A549 (cell line): ENCODE results near the gene PRICKLE4. TPM values are rescaled to one million over a fixed set of nuclear protein-coding genes. Genes with fewer than 3 reads are reported as not detected.
"Not testable (repeated sequence)": the region's sequence is repeated elsewhere in the genome, so short reads cannot be mapped to it uniquely, and the experiment has no call there.

Source experiments
- ATAC-seq, 2 experiments: fragments of 200-7000 bp in 1 of 2; fragments of >200 bp in 1 of 2; cut with Nextera tagmentation in 1 of 2; cut with Tn5 transposase in 1 of 2; 3 replicates each; pipeline versions ENCODE4 v1.8.0 to v1.9.1; 2018 to 2020; ENCODE audit warnings: mild to moderate bottlenecking in 1 of 2, moderate library complexity in 1 of 2
- CTCF ChIA-PET: fragments of 300-600 bp; sonication (Branson Sonifier 250); formaldehyde crosslinking; extraction: SDS; loops from one replicate; lab custom pipeline; 2021; ENCODE audit warnings: antibody characterized with exemption, inconsistent platforms; lab: Yijun Ruan, JAX
- POLR2A ChIA-PET: fragments of 350-600 bp; formaldehyde crosslinking; extraction: SDS; loops from one replicate; lab custom pipeline; 2021; ENCODE audit warnings: antibody characterized with exemption, inconsistent platforms; lab: Yijun Ruan, JAX
- DNase-seq, 2 experiments: peaks; one replicate each; pipeline versions ENCODE4 v3.0.0 to v3.0.0-alpha.2; 2011 to 2016; ENCODE audit warnings: low read depth in 1 of 2, low spot score in 1 of 2
- FAIRE-seq: peaks from 2 replicates; lab custom pipeline; 2011; peaks lifted over from hg19 to GRCh38; lab: Jason Lieb, UNC
- H3K27ac ChIP-seq, 2 experiments: fragments of >200 bp; sonication (Bioruptor Twin); formaldehyde crosslinking; 3 replicates each; pipeline ENCODE4 v1.5.1; 2016 to 2017
- H3K4me1 ChIP-seq: fragments of >200 bp; sonication (Bioruptor Twin); formaldehyde crosslinking; 3 replicates; pipeline ENCODE4 v1.6.1; 2016
- H3K4me2 ChIP-seq: fragments of >200 bp; sonication (Bioruptor Twin); formaldehyde crosslinking; 3 replicates; pipeline ENCODE4 v1.6.1; 2016
- H3K4me3 ChIP-seq: fragments of >200 bp; sonication (Bioruptor Twin); formaldehyde crosslinking; 3 replicates; pipeline ENCODE4 v1.5.1; 2016
- H3K9me3 ChIP-seq: fragments of >200 bp; sonication (Bioruptor Twin); formaldehyde crosslinking; 3 replicates; pipeline ENCODE4 v1.6.1; 2016
- JUN ChIP-seq, 2 experiments: fragments of >200 bp; sonication (Bioruptor Twin); formaldehyde crosslinking; IDR thresholded peaks; 2 replicates in 1 of 2; 3 replicates in 1 of 2; pipeline ENCODE4 v1.6.1; 2016 to 2017
- MAFK ChIP-seq: fragments of 450-650 bp; IDR thresholded peaks from 2 replicates; pipeline ENCODE4 v1.6.1; 2014; ENCODE audit not compliant: partially characterized antibody
- RAD21 ChIP-seq, 2 experiments: fragments of >200 bp in 1 of 2; sonication (Bioruptor Twin) in 1 of 2; formaldehyde crosslinking in 1 of 2; IDR thresholded peaks in 1 of 2; conservative IDR thresholded peaks in 1 of 2; 2 replicates in 1 of 2; 3 replicates in 1 of 2; pipeline ENCODE4 v1.6.1; 2012 to 2018; ENCODE audit warnings: inconsistent platforms in 1 of 2
- SMC3 ChIP-seq: fragments of >200 bp; sonication (Bioruptor Twin); formaldehyde crosslinking; IDR thresholded peaks from 3 replicates; pipeline ENCODE4 v1.6.1; 2018; ENCODE audit warnings: inconsistent platforms
- TP53 ChIP-seq: fragments of 250-450 bp; sonication (Bioruptor Pico); IDR thresholded peaks from 2 replicates; pipeline ENCODE4 v1.5.0; 2021; ENCODE audit warnings: mild to moderate bottlenecking, moderate library complexity
- WGBS: methylation state at CpG from one replicate; pipeline ENCODE4 v1.1.6; 2017; ENCODE audit errors: missing lambda C conversion rate; 5-methylcytosine and 5-hydroxymethylcytosine counted together
- polyA plus RNA-seq, 4 experiments: library from polyadenylated mRNA; depleted of rRNA in 3 of 4; stranded (reverse); fragments of >200 nt; fragmentation: RNase III in 1 of 4; extraction: RNeasy Plus Mini Kit Qiagen cat#74134 plus additional on column Dnase treatment in 1 of 4; gene quantifications; 2 replicates in 3 of 4; 3 replicates in 1 of 4; pipeline ENCODE4 v1.2.3, GENCODE V29; 2011 to 2017
- TF ChIP-seq, protein P1 (sequence below): fragments of >200 bp; sonication (Bioruptor Twin); formaldehyde crosslinking; IDR thresholded peaks from 3 replicates; pipeline ENCODE4 v1.5.1; 2016
- TF ChIP-seq, protein P2 (sequence below): fragments of >200 bp; sonication (Bioruptor Twin); formaldehyde crosslinking; IDR thresholded peaks from 3 replicates; pipeline ENCODE4 v1.6.1; 2016

Gene PRICKLE4
- polyA plus RNA-seq, 2 of the 4 experiments (the other 2 are of a cell fraction): 0.34 to 1.5 TPM

DNA sequence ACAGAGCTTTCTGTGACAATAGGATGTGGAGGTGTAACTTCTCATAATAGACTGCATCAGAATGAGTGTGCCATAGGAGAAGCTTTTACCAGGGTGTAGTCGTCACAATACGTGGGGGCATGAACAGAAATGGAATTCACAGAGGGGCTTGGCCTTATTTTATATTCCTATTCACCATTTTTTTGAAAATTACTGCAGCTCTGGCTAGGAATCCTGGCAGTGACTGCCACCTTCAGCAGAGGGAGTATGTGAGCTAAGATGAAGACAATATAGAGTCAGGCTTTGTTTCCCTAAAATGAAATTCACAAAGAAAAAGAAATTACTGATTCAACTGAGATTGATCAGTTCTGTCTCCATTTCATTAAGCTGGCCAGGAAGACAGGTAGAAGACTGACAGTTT, 20.8 kb downstream of the PRICKLE4 start:
- Histone ChIP-seq H3K4me1 (0 out of 3 replicates have a peak, but pooled peaks cover 3% of the 10 kb centered on the region), H3K27ac (no peak overlapping the region), H3K4me3 (no peak overlapping the region), H3K9me3 (no peaks in the 10 kb centered on the region)
- DNase-seq (peak in 1 of 2 experiments; percentile 31), ATAC-seq (peak; percentile 73 to 77; a peak in 4 of 6 replicates), FAIRE-seq (no peak)
- ChIA-PET CTCF (interaction anchor here (0.6 to 4.0 kb wide), 29 partner anchors 10 to 389 kb away, joined by 3 to 70 read pairs (median 5); partner anchors contain the start of genes BYSL, MED20 and TOMM6), POLR2A (interaction anchor here (0.8 to 1.2 kb wide), 2 partner anchors 10 to 120 kb away, joined by 3 read pairs; partner anchors contain the start of genes BYSL and MED20)
- TF ChIP-seq SMC3 (peak; percentile 66), RAD21 (conservative IDR thresholded peaks at IDR 0.05 in 1 of 2, IDR thresholded peaks at IDR 0.05 in 1 of 2) (peak; percentile 64 to 69), JUN (IDR thresholded peaks at IDR 0.05) (no peak)
- TF ChIP-seq, protein P1, sequence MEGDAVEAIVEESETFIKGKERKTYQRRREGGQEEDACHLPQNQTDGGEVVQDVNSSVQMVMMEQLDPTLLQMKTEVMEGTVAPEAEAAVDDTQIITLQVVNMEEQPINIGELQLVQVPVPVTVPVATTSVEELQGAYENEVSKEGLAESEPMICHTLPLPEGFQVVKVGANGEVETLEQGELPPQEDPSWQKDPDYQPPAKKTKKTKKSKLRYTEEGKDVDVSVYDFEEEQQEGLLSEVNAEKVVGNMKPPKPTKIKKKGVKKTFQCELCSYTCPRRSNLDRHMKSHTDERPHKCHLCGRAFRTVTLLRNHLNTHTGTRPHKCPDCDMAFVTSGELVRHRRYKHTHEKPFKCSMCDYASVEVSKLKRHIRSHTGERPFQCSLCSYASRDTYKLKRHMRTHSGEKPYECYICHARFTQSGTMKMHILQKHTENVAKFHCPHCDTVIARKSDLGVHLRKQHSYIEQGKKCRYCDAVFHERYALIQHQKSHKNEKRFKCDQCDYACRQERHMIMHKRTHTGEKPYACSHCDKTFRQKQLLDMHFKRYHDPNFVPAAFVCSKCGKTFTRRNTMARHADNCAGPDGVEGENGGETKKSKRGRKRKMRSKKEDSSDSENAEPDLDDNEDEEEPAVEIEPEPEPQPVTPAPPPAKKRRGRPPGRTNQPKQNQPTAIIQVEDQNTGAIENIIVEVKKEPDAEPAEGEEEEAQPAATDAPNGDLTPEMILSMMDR: peak; percentile 50
- TF ChIP-seq, all 56 proteins: peak for 3
- H3K4me2 ChIP-seq: no peak overlapping the region
- 11% methylated on average over 2 of the region's 2 CpGs for WGBS

DNA sequence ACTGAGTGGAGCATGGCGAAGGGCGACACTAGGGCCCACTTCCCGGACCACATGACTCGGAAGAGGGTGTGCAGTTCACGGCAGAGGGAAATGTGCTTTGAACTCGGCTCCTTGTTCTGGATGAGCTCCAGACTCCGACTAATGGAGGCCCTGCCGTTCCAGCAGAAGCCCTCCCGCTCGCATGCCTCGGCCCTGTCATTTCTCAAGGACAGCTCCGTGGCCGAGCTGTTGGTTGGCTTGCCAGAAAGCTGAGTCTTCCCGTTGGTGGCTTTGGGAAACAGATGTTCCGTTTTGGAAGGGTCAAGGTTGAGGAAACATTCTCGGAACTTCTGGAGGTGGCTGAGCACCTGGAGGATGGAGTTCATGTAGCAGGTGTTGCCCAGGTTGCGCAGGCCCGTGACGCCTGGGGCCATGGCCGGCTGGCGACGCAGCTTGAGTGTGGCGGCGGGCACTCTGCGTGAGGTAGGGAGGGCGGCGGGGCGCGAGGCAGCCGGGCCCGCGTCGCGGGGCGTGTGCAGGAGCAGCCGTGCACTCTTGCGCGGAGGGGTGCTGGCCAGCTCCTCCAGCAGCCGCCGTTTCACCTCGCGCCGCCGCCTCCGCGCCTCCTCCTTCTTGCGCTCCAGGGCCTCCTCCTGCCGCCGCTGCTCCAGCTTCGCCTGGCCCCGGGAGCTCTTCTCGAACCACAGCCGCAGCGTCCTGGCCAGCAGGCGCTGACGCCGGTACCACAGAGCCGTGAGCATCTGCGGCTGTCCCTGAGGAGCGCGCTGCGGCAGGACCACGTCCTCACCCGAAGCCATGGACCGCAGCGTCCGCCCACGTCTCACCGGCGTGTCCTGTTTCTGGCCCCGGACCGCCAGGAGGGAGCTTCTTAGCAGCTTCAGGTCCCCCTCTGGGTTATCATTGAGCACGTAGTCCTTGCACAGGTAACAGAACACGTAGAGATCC, 25.5 kb downstream of the PRICKLE4 start:
- no peak overlapping the region for H3K4me2 ChIP-seq
- FAIRE-seq: no peak
- H3K27ac ChIP-seq: no peak overlapping the region
- ATAC-seq: no peak
- no peak for DNase-seq
- no peak overlapping the region for H3K4me3 ChIP-seq
- H3K4me1 ChIP-seq: 0 out of 3 replicates have a peak, but pooled peaks cover 3% of the 10 kb centered on the region
- POLR2A ChIA-PET: no interaction called here
- no peaks in the 10 kb centered on the region for H3K9me3 ChIP-seq
- 95% methylated on average over 66 of the region's 74 CpGs for WGBS
- TF ChIP-seq TP53 (CRISPR knock-in tag): no peak
- CTCF ChIA-PET: interaction anchor here (0.8 to 3.4 kb wide), 4 partner anchors 9 to 238 kb away, joined by 3 to 16 read pairs (median 6); no protein-coding TSS in a partner anchor

DNA sequence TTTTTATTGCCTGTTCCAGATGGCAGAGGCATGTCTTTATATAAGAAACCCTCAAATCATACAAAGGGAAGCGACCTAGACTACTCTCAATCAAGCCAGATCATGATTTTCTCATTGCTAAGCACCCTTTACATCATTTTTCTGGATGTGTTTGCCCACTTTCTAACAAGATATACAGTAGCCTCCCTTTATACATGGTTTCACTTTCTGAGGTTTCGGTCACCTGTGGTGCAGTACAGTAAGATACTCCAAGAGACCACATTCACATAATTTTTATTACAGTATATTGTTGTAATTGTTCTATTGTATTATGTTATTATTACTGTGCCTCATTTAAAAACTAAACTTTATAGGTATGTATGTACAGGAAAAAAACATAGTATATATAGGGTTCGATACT, 30.5 kb downstream of the PRICKLE4 start:
- ChIA-PET POLR2A (no interaction called here), CTCF (no interaction called here)
- 90% methylated on average over 3 of the region's 3 CpGs for WGBS

DNA sequence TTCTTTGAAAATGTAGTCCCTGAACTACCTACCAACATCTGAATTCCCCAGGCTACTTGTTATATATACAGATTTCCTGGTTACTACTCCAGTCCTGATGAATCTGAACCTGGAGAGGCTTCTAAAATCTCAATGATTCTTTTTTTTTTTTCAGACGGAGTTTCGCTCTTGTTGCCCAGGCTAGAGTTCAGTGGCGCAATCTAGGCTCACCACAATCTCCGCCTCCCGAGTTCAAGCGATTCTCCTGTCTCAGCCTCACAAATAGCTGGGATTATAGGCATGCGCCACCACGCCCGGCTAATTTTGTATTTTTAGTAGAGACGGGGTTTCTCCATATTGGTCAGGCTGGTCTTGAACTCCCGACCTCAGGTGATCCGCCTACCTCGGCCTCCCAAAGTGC, 31.4 kb downstream of the PRICKLE4 start:
- ATAC-seq, H3K4me3 ChIP-seq, H3K4me2 ChIP-seq, H3K9me3 ChIP-seq, CTCF ChIA-PET, FAIRE-seq, POLR2A ChIA-PET, H3K27ac ChIP-seq, H3K4me1 ChIP-seq, DNase-seq: not testable (repeated sequence)
- WGBS: 95% methylated on average over 12 of the region's 13 CpGs

More for the DNA sequence above, 30.5 kb downstream of the PRICKLE4 start:
- H3K27ac ChIP-seq: no peak overlapping the region
- ATAC-seq (no peak), DNase-seq (no peak), FAIRE-seq (no peak)
- H3K4me1 ChIP-seq: no peaks in the 10 kb centered on the region
- TF ChIP-seq, protein P2, sequence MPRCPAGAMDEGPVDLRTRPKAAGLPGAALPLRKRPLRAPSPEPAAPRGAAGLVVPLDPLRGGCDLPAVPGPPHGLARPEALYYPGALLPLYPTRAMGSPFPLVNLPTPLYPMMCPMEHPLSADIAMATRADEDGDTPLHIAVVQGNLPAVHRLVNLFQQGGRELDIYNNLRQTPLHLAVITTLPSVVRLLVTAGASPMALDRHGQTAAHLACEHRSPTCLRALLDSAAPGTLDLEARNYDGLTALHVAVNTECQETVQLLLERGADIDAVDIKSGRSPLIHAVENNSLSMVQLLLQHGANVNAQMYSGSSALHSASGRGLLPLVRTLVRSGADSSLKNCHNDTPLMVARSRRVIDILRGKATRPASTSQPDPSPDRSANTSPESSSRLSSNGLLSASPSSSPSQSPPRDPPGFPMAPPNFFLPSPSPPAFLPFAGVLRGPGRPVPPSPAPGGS: no peak
- no peaks in the 10 kb centered on the region for H3K9me3 ChIP-seq
- no peak overlapping the region for H3K4me2 ChIP-seq
- no peak overlapping the region for H3K4me3 ChIP-seq

DNA sequence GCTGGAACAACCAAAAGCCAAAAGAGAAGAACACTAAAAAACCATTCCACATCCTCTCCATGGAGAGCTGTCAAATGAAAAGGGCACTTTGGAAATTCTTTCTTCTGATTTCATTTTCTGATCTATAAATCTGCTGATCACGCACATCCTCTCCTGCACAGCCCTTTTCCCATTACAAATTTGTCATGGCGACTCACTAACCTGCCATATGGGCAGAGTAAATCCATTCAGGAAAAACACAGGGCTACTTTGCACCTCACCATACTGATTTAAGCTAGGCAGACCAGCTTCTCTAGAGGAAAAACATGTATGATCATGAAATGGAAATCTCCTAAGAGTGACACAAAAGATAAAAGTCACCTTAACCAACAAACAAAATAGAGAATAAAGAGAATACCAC, 32.9 kb downstream of the PRICKLE4 start:
- no peak for FAIRE-seq
- CTCF ChIA-PET: interaction anchor here (0.6 to 4.1 kb wide), 4 partner anchors 12 to 231 kb away, joined by 3 to 14 read pairs (median 7); partner anchors contain the start of genes MED20 and TOMM6

More for the DNA sequence above, 32.9 kb downstream of the PRICKLE4 start:
- ATAC-seq: no peak
- Histone ChIP-seq H3K9me3 (no peaks in the 10 kb centered on the region), H3K27ac (no peak overlapping the region), H3K4me1 (no peaks in the 10 kb centered on the region), H3K4me2 (no peak overlapping the region), H3K4me3 (no peak overlapping the region)
- POLR2A ChIA-PET: no interaction called here
- TF ChIP-seq MAFK (peak; percentile 10), SMC3 (no peak)
- 86% methylated on average over 2 of the region's 2 CpGs for WGBS
- DNase-seq: no peak
